Fibroblast of peridontal ligament (primary cell): ENCODE results near the gene BEAN1.
"Not testable (repeated sequence)": the region's sequence is repeated elsewhere in the genome, so short reads cannot be mapped to it uniquely, and the experiment has no call there.

Experiments used
- DNase-seq: peaks from one replicate; pipeline ENCODE4 v3.0.0-alpha.2; 2010; ENCODE audit errors: extremely low read depth

The BEAN1 gene

GRCh38 chr16:66507731-66508239 is 80.7 kb downstream of the BEAN1 start:
- no peak for DNase-seq

GRCh38 chr16:66508248-66508913 is 81.3 kb downstream of the BEAN1 start:
- peak; percentile 78 for DNase-seq

GRCh38 chr16:66508914-66509496 is 81.9 kb downstream of the BEAN1 start:
- no peak for DNase-seq

GRCh38 chr16:66509576-66509975 is 82.5 kb downstream of the BEAN1 start:
- DNase-seq = no peak

- no peak for DNase-seq
Observed at GRCh38 chr16:66510298-66510697, 83.2 kb downstream of the BEAN1 start.

GRCh38 chr16:66510711-66511601 is 83.9 kb downstream of the BEAN1 start:
- no peak for DNase-seq

- peak; percentile 77 for DNase-seq
Observed at GRCh38 chr16:66511602-66512271, 84.6 kb downstream of the BEAN1 start.

- no peak for DNase-seq
Observed at GRCh38 chr16:66512272-66513110, 85.4 kb downstream of the BEAN1 start.

- DNase-seq = no peak
Observed at GRCh38 chr16:66513111-66513723, 86.1 kb downstream of the BEAN1 start.

- DNase-seq = not testable (repeated sequence)
Observed at GRCh38 chr16:66514391-66514790, 87.3 kb downstream of the BEAN1 start.

GRCh38 chr16:66514980-66515595 is 88.0 kb downstream of the BEAN1 start:
- DNase-seq = not testable (repeated sequence)

GRCh38 chr16:66515596-66516508 is 88.8 kb downstream of the BEAN1 start:
- peak; percentile 14 for DNase-seq

GRCh38 chr16:66516509-66516807 is 89.4 kb downstream of the BEAN1 start:
- DNase-seq = no peak

- DNase-seq = peak; percentile 99
Observed at GRCh38 chr16:66516808-66517585, 89.9 kb downstream of the BEAN1 start.

- DNase-seq = no peak
Observed at GRCh38 chr16:66517586-66518263, 90.6 kb downstream of the BEAN1 start.

GRCh38 chr16:66519482-66520373 is 92.6 kb downstream of the BEAN1 start:
- DNase-seq = no peak
